HG03159 (cell line): ENCODE measurements around the gene NDUFAF7.
"Not testable (repeated sequence)": the region's sequence is repeated elsewhere in the genome, so short reads cannot be mapped to it uniquely, and the experiment has no call there.

Experiments
- ATAC-seq: cut with Tn5 transposase; IDR thresholded peaks from one replicate; pipeline ENCODE4 v1.9.1; 2021; ENCODE audit warnings: mild to moderate bottlenecking, moderate library complexity; ENCODE audit not compliant: unreplicated experiment

NDUFAF7 gene

GRCh38 chr2:37231241-37232130 lies at the start of gene NDUFAF7, which contains the start of gene CEBPZ:
TSS of gene NDUFAF7 (plus strand) at chr2:37231658. CDS start at chr2:37231706, 48 bp downstream.
TSS of gene CEBPZ (minus strand) at chr2:37231596. CDS start at chr2:37231567, 29 bp downstream.
- peak; percentile 88 for ATAC-seq

- ATAC-seq = no peak
Measured at GRCh38 chr2:37181726-37182684, 49.5 kb upstream of the NDUFAF7 start.

GRCh38 chr2:37188570-37188969 lies 42.9 kb upstream of the NDUFAF7 start, which contains the start of gene SULT6B1:
TSS of gene SULT6B1 (minus strand) at chr2:37188670. CDS start at chr2:37188640, 30 bp downstream.
- ATAC-seq = no peak

GRCh38 chr2:37189452-37190153 lies 41.9 kb upstream of the NDUFAF7 start:
- no peak for ATAC-seq

GRCh38 chr2:37190290-37190689 lies 41.2 kb upstream of the NDUFAF7 start:
- ATAC-seq = no peak

GRCh38 chr2:37191253-37191652 lies 40.2 kb upstream of the NDUFAF7 start:
- ATAC-seq = no peak

GRCh38 chr2:37191747-37192146 lies 39.7 kb upstream of the NDUFAF7 start:
- ATAC-seq = no peak

GRCh38 chr2:37192551-37192950 lies 38.9 kb upstream of the NDUFAF7 start:
- no peak for ATAC-seq

- not testable (repeated sequence) for ATAC-seq
Measured at GRCh38 chr2:37195862-37196319, 35.6 kb upstream of the NDUFAF7 start.

- ATAC-seq = peak; percentile 71
Measured at GRCh38 chr2:37196320-37197195, 34.9 kb upstream of the NDUFAF7 start, which contains the start of gene CEBPZOS. TSS of gene CEBPZOS (plus strand) at chr2:37196496. CDS start at chr2:37199705, 3,209 bp downstream.

- ATAC-seq = no peak
Measured at GRCh38 chr2:37198681-37199065, 32.8 kb upstream of the NDUFAF7 start.

GRCh38 chr2:37201208-37201607 lies 30.2 kb upstream of the NDUFAF7 start:
- no peak for ATAC-seq

GRCh38 chr2:37201766-37202165 lies 29.7 kb upstream of the NDUFAF7 start:
- ATAC-seq = no peak

- ATAC-seq = no peak
Measured at GRCh38 chr2:37203708-37204107, 27.8 kb upstream of the NDUFAF7 start.

GRCh38 chr2:37205071-37205661 lies 26.3 kb upstream of the NDUFAF7 start:
- ATAC-seq = not testable (repeated sequence)

- ATAC-seq = no peak
Measured at GRCh38 chr2:37205689-37206341, 25.6 kb upstream of the NDUFAF7 start.

GRCh38 chr2:37206760-37207159 lies 24.7 kb upstream of the NDUFAF7 start:
- not testable (repeated sequence) for ATAC-seq

GRCh38 chr2:37211212-37211611 lies 20.2 kb upstream of the NDUFAF7 start:
- ATAC-seq = no peak
